ENCODE measurements around the gene MBD3L4.

The MBD3L4 gene

DNA sequence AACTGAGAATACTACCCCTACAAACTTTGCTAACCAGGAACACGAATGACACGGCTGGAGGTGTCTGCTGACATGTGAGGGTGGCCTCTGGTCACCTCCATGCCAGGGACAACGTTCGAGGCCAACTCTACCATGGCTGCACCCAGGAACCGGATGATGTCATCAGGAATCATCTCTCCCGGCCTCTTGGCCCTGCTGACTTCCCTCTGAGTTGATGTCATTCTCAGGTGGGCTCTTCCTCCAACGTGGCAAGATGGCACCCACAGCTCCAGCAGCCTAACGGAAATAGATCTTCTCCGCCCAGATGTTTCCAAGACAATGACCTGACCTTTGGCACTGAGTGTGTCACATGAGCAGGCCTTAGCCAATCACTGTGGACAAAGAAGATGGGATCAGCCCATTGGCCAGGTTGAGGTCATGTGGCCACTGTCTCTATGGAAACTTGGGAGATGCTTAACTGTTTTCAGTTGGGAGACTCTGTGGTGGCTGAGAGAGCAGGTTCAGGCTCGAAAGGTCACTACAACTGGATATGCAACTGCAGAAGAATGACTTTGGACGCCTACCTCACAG, 33.8 kb downstream of the MBD3L4 start:
- TF ChIP-seq, protein P1, sequence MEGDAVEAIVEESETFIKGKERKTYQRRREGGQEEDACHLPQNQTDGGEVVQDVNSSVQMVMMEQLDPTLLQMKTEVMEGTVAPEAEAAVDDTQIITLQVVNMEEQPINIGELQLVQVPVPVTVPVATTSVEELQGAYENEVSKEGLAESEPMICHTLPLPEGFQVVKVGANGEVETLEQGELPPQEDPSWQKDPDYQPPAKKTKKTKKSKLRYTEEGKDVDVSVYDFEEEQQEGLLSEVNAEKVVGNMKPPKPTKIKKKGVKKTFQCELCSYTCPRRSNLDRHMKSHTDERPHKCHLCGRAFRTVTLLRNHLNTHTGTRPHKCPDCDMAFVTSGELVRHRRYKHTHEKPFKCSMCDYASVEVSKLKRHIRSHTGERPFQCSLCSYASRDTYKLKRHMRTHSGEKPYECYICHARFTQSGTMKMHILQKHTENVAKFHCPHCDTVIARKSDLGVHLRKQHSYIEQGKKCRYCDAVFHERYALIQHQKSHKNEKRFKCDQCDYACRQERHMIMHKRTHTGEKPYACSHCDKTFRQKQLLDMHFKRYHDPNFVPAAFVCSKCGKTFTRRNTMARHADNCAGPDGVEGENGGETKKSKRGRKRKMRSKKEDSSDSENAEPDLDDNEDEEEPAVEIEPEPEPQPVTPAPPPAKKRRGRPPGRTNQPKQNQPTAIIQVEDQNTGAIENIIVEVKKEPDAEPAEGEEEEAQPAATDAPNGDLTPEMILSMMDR (conservative IDR thresholded peaks at IDR 0.05) = no peak

DNA sequence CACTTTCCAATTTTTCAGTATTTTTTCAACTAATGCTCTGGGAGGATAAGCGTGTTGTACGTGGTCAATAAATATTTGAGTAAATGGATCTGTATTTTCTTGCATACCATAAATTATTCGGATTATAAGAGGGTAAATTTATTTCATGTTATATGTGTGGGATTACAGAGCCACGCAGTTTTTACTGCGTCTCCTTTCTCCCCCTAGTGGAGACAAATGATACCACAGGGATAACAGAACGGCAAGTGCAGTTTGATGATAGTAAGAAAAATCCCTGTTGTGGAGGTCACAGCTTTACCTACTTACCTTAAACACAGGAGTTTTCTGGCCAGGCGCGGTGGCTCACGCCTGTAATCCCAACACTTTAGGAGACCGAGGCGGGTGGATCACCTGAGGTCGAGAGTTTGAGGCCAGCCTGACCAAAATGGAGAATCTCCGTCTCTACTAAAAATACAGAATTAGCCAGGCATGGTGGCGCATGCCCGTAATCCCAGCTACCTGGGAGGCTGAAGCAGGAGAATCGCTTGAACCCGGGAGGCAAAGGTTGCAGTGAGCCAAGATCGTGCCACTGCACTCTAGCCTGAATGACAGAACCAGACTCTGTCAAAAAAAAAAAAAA, 35.6 kb downstream of the MBD3L4 start:
- H3K27ac ChIP-seq = no peak overlapping the region
- TF ChIP-seq, protein P1 (conservative IDR thresholded peaks at IDR 0.05) = peak; percentile 64

More for the DNA sequence above, 33.8 kb downstream of the MBD3L4 start:
- no peak overlapping the region for H3K27ac ChIP-seq

DNA sequence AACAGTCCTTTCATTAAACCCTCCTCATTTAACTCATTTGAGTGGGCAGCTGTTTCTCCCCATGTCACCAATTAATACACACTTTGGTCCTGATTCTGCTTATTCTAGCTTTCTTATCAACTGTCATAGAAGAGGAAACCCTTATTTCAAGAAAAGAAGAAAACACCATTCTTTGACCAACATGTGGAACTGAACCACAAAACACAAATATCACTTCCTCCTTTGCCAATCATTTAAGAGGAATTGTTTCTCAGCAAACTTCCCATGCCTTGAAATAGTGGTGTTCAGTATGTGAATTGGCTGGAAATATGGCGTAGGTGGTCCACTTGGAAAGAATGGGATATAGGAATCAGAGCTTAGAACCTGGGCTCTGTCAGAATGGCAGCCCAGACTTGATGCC, 39.2 kb downstream of the MBD3L4 start:
- H3K27ac ChIP-seq = no peak overlapping the region
- TF ChIP-seq, protein P1 (conservative IDR thresholded peaks at IDR 0.05) = no peak

DNA sequence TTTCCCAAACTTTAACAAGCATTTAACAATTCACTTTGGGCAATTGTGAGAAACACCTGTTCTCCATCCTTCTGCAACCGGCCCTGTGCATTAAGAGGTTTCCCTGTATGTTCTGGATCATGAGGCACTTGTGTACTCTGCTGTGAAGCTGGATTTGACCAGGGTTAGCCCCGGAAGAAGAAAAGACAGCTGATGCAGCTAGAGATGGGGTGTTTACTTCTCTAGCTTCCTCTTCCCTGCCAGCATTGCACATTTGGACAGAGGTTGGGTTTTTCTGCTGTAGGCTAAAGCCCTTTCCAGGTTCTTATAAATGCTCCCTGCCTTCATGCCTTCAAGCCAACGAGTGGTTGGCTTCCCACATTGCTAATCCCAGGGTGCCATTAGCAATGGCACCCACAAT, 39.6 kb downstream of the MBD3L4 start:
- TF ChIP-seq, protein P1 (conservative IDR thresholded peaks at IDR 0.05) = no peak

DNA sequence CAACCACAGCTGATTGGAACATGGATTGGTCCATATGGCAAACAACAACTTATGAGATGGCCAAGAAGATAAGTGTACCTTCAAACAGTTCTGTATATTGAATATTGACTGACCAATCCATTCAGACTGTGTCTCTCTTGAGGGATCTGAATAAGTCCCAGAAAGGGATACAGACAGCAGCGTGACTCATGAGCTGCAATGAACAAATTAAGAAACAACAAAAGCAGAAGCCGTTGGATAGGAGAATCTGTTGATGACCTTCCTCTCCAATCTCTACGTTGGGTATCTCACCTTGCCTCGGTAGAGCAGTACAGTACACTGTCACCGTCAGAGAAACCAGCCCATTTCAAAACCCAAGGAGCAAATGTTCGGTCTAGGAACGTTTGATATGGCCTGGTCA, 40.0 kb downstream of the MBD3L4 start:
- H3K27ac ChIP-seq = no peak overlapping the region
- TF ChIP-seq, protein P1 (conservative IDR thresholded peaks at IDR 0.05) = no peak

More for the DNA sequence above, 39.6 kb downstream of the MBD3L4 start:
- H3K27ac ChIP-seq = no peak overlapping the region

DNA sequence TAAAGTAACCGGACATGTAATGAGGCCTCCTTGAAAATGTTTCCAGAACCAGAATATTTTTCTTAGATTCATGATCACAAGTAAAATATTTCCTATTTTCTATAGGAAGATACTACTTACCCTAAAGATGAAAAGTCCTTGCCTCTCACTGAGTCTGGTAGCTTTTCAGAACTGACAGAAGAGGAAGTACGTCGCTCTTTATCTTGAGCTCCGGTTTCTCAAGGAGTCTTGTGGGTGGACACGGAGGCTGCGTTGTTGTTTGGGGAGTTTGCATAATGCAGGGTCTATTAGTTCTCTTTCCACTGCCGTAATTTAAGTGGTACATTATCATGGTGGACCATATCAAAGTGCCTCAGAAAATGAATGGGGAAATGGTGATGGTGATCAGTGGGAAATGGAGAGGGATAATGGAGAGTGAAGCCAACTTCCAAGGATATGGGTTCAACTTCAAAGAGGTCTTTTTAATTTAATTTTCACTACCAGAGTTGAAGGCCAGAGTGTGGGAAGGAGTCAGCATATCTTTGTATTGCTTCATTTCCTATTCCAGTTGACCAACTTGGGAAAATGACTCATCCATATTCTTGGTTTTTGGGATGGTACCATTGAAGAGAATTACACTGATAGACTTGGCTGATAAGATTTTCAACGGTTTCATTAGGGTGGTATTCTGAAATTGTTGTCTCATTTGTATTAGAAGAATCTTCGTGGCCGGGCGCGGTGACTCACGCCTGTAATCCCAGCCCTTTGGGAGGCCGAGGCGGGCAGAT, 42.1 kb downstream of the MBD3L4 start:
- TF ChIP-seq, protein P1 (conservative IDR thresholded peaks at IDR 0.05) = no peak
- H3K27ac ChIP-seq = no peak overlapping the region

DNA sequence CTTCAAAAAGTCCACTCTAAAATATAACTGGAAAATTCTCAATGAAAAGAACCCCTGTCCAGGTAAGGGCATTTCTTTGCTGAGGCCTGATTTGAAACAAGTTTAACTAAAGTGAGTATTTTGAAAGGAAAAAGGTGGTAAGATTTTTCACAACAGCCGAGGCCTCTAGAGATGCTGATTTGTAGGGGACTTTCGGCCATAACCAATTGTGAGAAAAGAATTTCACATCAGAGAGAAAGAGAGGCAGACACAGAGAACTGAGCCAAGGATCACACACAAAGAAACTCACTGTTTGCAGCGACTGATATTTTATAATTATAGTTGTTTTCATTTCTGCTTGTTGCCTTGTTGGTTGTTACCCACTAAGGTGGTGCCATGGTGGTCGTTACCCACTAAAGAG, 43.2 kb downstream of the MBD3L4 start:
- TF ChIP-seq, protein P1 (conservative IDR thresholded peaks at IDR 0.05) = no peak
- no peak overlapping the region for H3K27ac ChIP-seq

Measured in VCaP (cell line).